ENCODE results near the gene ABCC8. TPM values are rescaled to one million over a fixed set of nuclear protein-coding genes. Genes with fewer than 3 reads are reported as not detected.

ABCC8 gene
- total and polyA plus RNA-seq, 9 donors, result 1.3 to 4.1 (median 2.5) TPM

- Histone ChIP-seq H3K27me3 (ENCODE audit: control insufficient read depth, insufficient read depth, low read length) (peaks cover 2% of the 10 kb centered on the region), H3K27ac (ENCODE audit: low read length) (no peak overlapping the region), H3K36me3 (ENCODE audit: control insufficient read depth, insufficient read depth, low read length) (no peaks in the 10 kb centered on the region), H3K4me3 (ENCODE audit: low read length) (no peak overlapping the region), H3K4me1 (ENCODE audit: control insufficient read depth, insufficient read depth, low read length) (peaks cover 14% of the 10 kb centered on the region), H3K9me3 (replicated peaks; ENCODE audit: control insufficient read depth, low read depth, low read length) (no peaks in the 10 kb centered on the region)
- WGBS (ENCODE audit: insufficient coverage), result 47% methylated on average over 3 of the region's 3 CpGs
- no peak for DNase-seq
These were observed 30.3 kb upstream of the ABCC8 start for GRCh38 chr11:17506942-17507341.

- Histone ChIP-seq H3K36me3 (ENCODE audit: control insufficient read depth, insufficient read depth, low read length) (no peaks in the 10 kb centered on the region), H3K9me3 (replicated peaks; ENCODE audit: control insufficient read depth, low read depth, low read length) (no peaks in the 10 kb centered on the region), H3K27ac (ENCODE audit: low read length) (no peak overlapping the region), H3K27me3 (ENCODE audit: control insufficient read depth, insufficient read depth, low read length) (peaks cover 2% of the 10 kb centered on the region), H3K4me1 (ENCODE audit: control insufficient read depth, insufficient read depth, low read length) (peaks cover 10% of the 10 kb centered on the region), H3K4me3 (ENCODE audit: low read length) (no peak overlapping the region)
- DNase-seq, result no peak
- WGBS (ENCODE audit: insufficient coverage), result 81% methylated on average over 5 of the region's 6 CpGs
These were observed 29.7 kb upstream of the ABCC8 start for GRCh38 chr11:17506314-17506713.

GRCh38 chr11:17505146-17505545 lies 28.5 kb upstream of the ABCC8 start:
- no CpG with 5 or more reads among the region's 4 CpGs for WGBS (ENCODE audit: insufficient coverage)
- no peak for DNase-seq

GRCh38 chr11:17504330-17505107 lies 27.9 kb upstream of the ABCC8 start:
- no peak overlapping the region for H3K27ac ChIP-seq (ENCODE audit: low read length)
- H3K27me3 ChIP-seq (ENCODE audit: control insufficient read depth, insufficient read depth, low read length), result peaks cover 3% of the 10 kb centered on the region
- H3K4me3 ChIP-seq (ENCODE audit: low read length), result no peak overlapping the region
- peak; percentile 69 for DNase-seq
- H3K36me3 ChIP-seq (ENCODE audit: control insufficient read depth, insufficient read depth, low read length), result no peaks in the 10 kb centered on the region
- no peaks in the 10 kb centered on the region for H3K9me3 ChIP-seq (replicated peaks; ENCODE audit: control insufficient read depth, low read depth, low read length)
- WGBS (ENCODE audit: insufficient coverage), result 6% methylated on average over 4 of the region's 9 CpGs
- H3K4me1 ChIP-seq (ENCODE audit: control insufficient read depth, insufficient read depth, low read length), result peaks cover 10% of the 10 kb centered on the region

More at GRCh38 chr11:17505146-17505545, 28.5 kb upstream of the ABCC8 start:
- H3K4me1 ChIP-seq (ENCODE audit: control insufficient read depth, insufficient read depth, low read length), result peaks cover 10% of the 10 kb centered on the region
- H3K27ac ChIP-seq (ENCODE audit: low read length), result no peak overlapping the region
- no peaks in the 10 kb centered on the region for H3K9me3 ChIP-seq (replicated peaks; ENCODE audit: control insufficient read depth, low read depth, low read length)
- H3K27me3 ChIP-seq (ENCODE audit: control insufficient read depth, insufficient read depth, low read length), result peaks cover 2% of the 10 kb centered on the region
- H3K4me3 ChIP-seq (ENCODE audit: low read length), result no peak overlapping the region
- H3K36me3 ChIP-seq (ENCODE audit: control insufficient read depth, insufficient read depth, low read length), result no peaks in the 10 kb centered on the region

- WGBS (ENCODE audit: insufficient coverage), result 93% methylated on average over 2 of the region's 4 CpGs
- no peak overlapping the region for H3K4me3 ChIP-seq (ENCODE audit: low read length)
- peaks cover 6% of the 10 kb centered on the region for H3K27me3 ChIP-seq (ENCODE audit: control insufficient read depth, insufficient read depth, low read length)
These were observed 26.0 kb upstream of the ABCC8 start for GRCh38 chr11:17502630-17503029.

GRCh38 chr11:17500673-17501072 lies 24.0 kb upstream of the ABCC8 start:
- Histone ChIP-seq H3K27ac (ENCODE audit: low read length) (no peak overlapping the region), H3K27me3 (ENCODE audit: control insufficient read depth, insufficient read depth, low read length) (peaks cover 6% of the 10 kb centered on the region), H3K4me1 (ENCODE audit: control insufficient read depth, insufficient read depth, low read length) (peaks cover 7% of the 10 kb centered on the region), H3K36me3 (ENCODE audit: control insufficient read depth, insufficient read depth, low read length) (no peaks in the 10 kb centered on the region), H3K9me3 (replicated peaks; ENCODE audit: control insufficient read depth, low read depth, low read length) (no peaks in the 10 kb centered on the region), H3K4me3 (ENCODE audit: low read length) (no peak overlapping the region)
- WGBS (ENCODE audit: insufficient coverage), result 82% methylated on average over 11 of the region's 12 CpGs
- no peak for DNase-seq

More at GRCh38 chr11:17502630-17503029, 26.0 kb upstream of the ABCC8 start:
- no peaks in the 10 kb centered on the region for H3K36me3 ChIP-seq (ENCODE audit: control insufficient read depth, insufficient read depth, low read length)
- no peaks in the 10 kb centered on the region for H3K9me3 ChIP-seq (replicated peaks; ENCODE audit: control insufficient read depth, low read depth, low read length)
- DNase-seq, result no peak
- H3K4me1 ChIP-seq (ENCODE audit: control insufficient read depth, insufficient read depth, low read length), result peaks cover 5% of the 10 kb centered on the region
- no peak overlapping the region for H3K27ac ChIP-seq (ENCODE audit: low read length)

- WGBS (ENCODE audit: insufficient coverage), result 77% methylated on average over 3 of the region's 5 CpGs
- Histone ChIP-seq H3K36me3 (ENCODE audit: control insufficient read depth, insufficient read depth, low read length) (no peaks in the 10 kb centered on the region), H3K4me1 (ENCODE audit: control insufficient read depth, insufficient read depth, low read length) (peaks cover 2% of the 10 kb centered on the region), H3K4me3 (ENCODE audit: low read length) (no peak overlapping the region), H3K27me3 (ENCODE audit: control insufficient read depth, insufficient read depth, low read length) (peaks cover 4% of the 10 kb centered on the region), H3K27ac (ENCODE audit: low read length) (no peak overlapping the region), H3K9me3 (replicated peaks; ENCODE audit: control insufficient read depth, low read depth, low read length) (no peaks in the 10 kb centered on the region)
- no peak for DNase-seq
These were observed 21.8 kb upstream of the ABCC8 start for GRCh38 chr11:17498475-17498874.

GRCh38 chr11:17498058-17498457 lies 21.4 kb upstream of the ABCC8 start:
- no peaks in the 10 kb centered on the region for H3K36me3 ChIP-seq (ENCODE audit: control insufficient read depth, insufficient read depth, low read length)
- peaks cover 4% of the 10 kb centered on the region for H3K27me3 ChIP-seq (ENCODE audit: control insufficient read depth, insufficient read depth, low read length)
- DNase-seq, result no peak
- WGBS (ENCODE audit: insufficient coverage), result 39% methylated on average over 4 of the region's 4 CpGs
- H3K4me3 ChIP-seq (ENCODE audit: low read length), result no peak overlapping the region
- H3K4me1 ChIP-seq (ENCODE audit: control insufficient read depth, insufficient read depth, low read length), result peaks cover 2% of the 10 kb centered on the region
- no peak overlapping the region for H3K27ac ChIP-seq (ENCODE audit: low read length)
- H3K9me3 ChIP-seq (replicated peaks; ENCODE audit: control insufficient read depth, low read depth, low read length), result no peaks in the 10 kb centered on the region

GRCh38 chr11:17496406-17496805 lies 19.8 kb upstream of the ABCC8 start:
- Histone ChIP-seq H3K36me3 (ENCODE audit: control insufficient read depth, insufficient read depth, low read length) (no peaks in the 10 kb centered on the region), H3K4me3 (ENCODE audit: low read length) (no peak overlapping the region), H3K4me1 (ENCODE audit: control insufficient read depth, insufficient read depth, low read length) (peaks cover 6% of the 10 kb centered on the region), H3K27ac (ENCODE audit: low read length) (no peak overlapping the region), H3K27me3 (ENCODE audit: control insufficient read depth, insufficient read depth, low read length) (peaks cover 4% of the 10 kb centered on the region), H3K9me3 (replicated peaks; ENCODE audit: control insufficient read depth, low read depth, low read length) (no peaks in the 10 kb centered on the region)
- peak; percentile 80 for DNase-seq
- WGBS (ENCODE audit: insufficient coverage), result 46% methylated on average over 5 of the region's 7 CpGs

GRCh38 chr11:17494019-17494418 lies 17.4 kb upstream of the ABCC8 start:
- DNase-seq, result no peak
- Histone ChIP-seq H3K9me3 (replicated peaks; ENCODE audit: control insufficient read depth, low read depth, low read length) (no peaks in the 10 kb centered on the region), H3K4me1 (ENCODE audit: control insufficient read depth, insufficient read depth, low read length) (peaks cover 20% of the 10 kb centered on the region), H3K27ac (ENCODE audit: low read length) (no peak overlapping the region), H3K27me3 (ENCODE audit: control insufficient read depth, insufficient read depth, low read length) (peaks cover 5% of the 10 kb centered on the region), H3K4me3 (ENCODE audit: low read length) (no peak overlapping the region), H3K36me3 (ENCODE audit: control insufficient read depth, insufficient read depth, low read length) (no peaks in the 10 kb centered on the region)
- 92% methylated on average over 4 of the region's 6 CpGs for WGBS (ENCODE audit: insufficient coverage)
